Measurements from ENCODE around the gene SEPTIN12.

- TF ChIP-seq CTCF (conservative IDR thresholded peaks at IDR 0.05; ENCODE audit: low read depth, low read length) (no peak), RCOR1 (IDR thresholded peaks at IDR 0.05; ENCODE audit: insufficient replicate concordance, low read length) (no peak), NFE2L2 (IDR thresholded peaks at IDR 0.05; ENCODE audit: low read depth, low read length) (no peak), MXI1 (IDR thresholded peaks at IDR 0.05; ENCODE audit: borderline replicate concordance, low read depth, low read length) (no peak), USF2 (IDR thresholded peaks at IDR 0.05; ENCODE audit: low read depth, low read length) (no peak), CHD1 (IDR thresholded peaks at IDR 0.05; ENCODE audit: low read depth, low read length) (no peak), POLR2A (IDR thresholded peaks at IDR 0.05; ENCODE audit: low read depth, low read length) (no peak), BHLHE40 (IDR thresholded peaks at IDR 0.05; ENCODE audit: low read depth, low read length) (no peak), ELK1 (IDR thresholded peaks at IDR 0.05; ENCODE audit: borderline replicate concordance, low read depth, low read length) (no peak), CEBPB (IDR thresholded peaks at IDR 0.05; ENCODE audit: low read depth, low read length) (no peak), MAFK (IDR thresholded peaks at IDR 0.05; ENCODE audit: low read depth, low read length) (no peak), SMC3 (IDR thresholded peaks at IDR 0.05; ENCODE audit: low read depth, low read length) (no peak), RAD21 (IDR thresholded peaks at IDR 0.05; ENCODE audit: low read length) (no peak), FOS (IDR thresholded peaks at IDR 0.05; ENCODE audit: low read depth, low read length) (no peak)
Observed at GRCh38 chr16:4811773-4812172, 23.6 kb upstream of the SEPTIN12 start.

Measured in IMR-90 (cell line).